IgD-negative memory B cell (primary cell): ENCODE results near the gene MYH9. TPM values are rescaled to one million over a fixed set of nuclear protein-coding genes. Genes with fewer than 3 reads are reported as not detected.

Experiments
- H3K27ac Mint-ChIP-seq, 3 donors: one replicate each; pipeline ENCODE4 v1.8.0; 2020 to 2022; ENCODE audit warnings: mild to moderate bottlenecking in 3 of 3, mixed read lengths in 3 of 3, moderate library complexity in 1 of 3
- H3K27me3 Mint-ChIP-seq: one replicate; pipeline ENCODE4 v1.8.0; 2021; ENCODE audit warnings: mixed read lengths
- H3K36me3 Mint-ChIP-seq: one replicate; pipeline ENCODE4 v1.8.0; 2020; ENCODE audit warnings: mild to moderate bottlenecking, mixed read lengths
- H3K4me1 Mint-ChIP-seq, 3 donors: one replicate each; pipeline ENCODE4 v1.8.0; 2020 to 2022; ENCODE audit warnings: mixed read lengths in 3 of 3, mild to moderate bottlenecking in 1 of 3
- H3K4me3 Mint-ChIP-seq, 4 donors: one replicate each; pipeline ENCODE4 v1.8.0; 2020 to 2022; ENCODE audit warnings: mild to moderate bottlenecking in 4 of 4, mixed read lengths in 4 of 4, moderate library complexity in 3 of 4
- H3K9me3 Mint-ChIP-seq, 3 donors: one replicate each; pipeline ENCODE4 v1.8.0; 2020 to 2021; ENCODE audit warnings: mixed read lengths in 3 of 3, mild to moderate bottlenecking in 1 of 3
- polyA plus RNA-seq: library from polyadenylated mRNA; unstranded; fragments of 300-500 nt; fragmentation: Illumina TruSeq; gene quantifications from one replicate; pipeline ENCODE4 v1.2.3, GENCODE V29; 2021

The MYH9 gene
- polyA plus RNA-seq, 1 donor from 2014 or later: 231 TPM

DNA sequence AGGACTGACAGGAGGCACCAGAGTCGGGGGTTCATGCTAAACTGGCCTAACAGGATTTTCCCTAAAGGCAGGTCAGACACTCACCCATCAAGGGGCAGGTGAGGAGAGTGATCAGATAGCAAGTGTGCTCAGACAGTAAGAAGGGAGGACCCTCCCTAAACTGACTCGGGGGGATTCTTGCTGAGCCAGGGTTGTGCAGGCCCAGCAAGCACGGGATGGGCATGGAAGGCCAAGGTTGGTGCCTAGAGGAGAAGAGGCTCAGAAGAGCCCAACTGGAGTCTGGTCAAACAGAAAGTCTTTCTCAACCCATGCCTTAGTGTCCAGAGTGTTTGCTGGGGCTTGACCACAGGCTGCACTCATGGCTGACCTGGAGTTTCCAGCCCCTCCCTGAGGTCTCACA lies 141.0 kb downstream of the MYH9 start:
- H3K4me3 Mint-ChIP-seq: no peak overlapping the region
- peaks cover 0 to 8% (median 6%) of the 10 kb centered on the region in 3 donors for H3K4me1 Mint-ChIP-seq
- peaks cover 2% of the 10 kb centered on the region for H3K27me3 Mint-ChIP-seq
- no peaks in the 10 kb centered on the region for H3K36me3 Mint-ChIP-seq
- peaks cover 0 to 16% (median 2%) of the 10 kb centered on the region in 3 donors for H3K9me3 Mint-ChIP-seq
- no peak overlapping the region for H3K27ac Mint-ChIP-seq

DNA sequence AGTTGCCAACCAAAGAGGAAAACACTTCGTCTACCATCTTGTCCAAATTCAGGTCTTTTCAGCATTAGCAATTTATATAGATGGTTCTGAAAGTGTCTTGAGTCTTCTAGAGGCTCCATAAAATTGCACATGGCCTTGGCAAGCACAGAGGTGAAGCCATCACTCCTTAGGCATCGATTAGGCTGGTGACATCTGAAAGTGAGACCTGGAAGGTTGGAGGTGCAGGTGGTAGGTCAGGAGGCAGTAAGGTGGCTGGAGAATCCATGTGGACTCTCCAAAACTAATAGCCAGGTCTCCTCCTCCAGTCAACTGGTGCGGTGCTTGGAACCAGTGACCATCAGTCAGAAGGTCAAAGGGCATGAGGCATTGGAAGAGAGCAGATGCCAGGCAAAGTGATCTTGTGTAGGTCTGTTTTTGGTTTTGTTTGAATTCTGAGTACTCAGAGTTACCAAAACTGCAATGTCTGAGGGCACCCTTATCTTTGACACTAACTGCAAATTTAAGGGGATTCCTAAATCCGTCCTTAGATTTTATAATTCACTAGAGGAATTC lies 141.9 kb downstream of the MYH9 start:
- Mint-ChIP-seq H3K4me3 (no peak overlapping the region), H3K9me3 (peaks cover 0 to 16% (median 2%) of the 10 kb centered on the region in 3 donors), H3K4me1 (peaks cover 0 to 8% (median 3%) of the 10 kb centered on the region in 3 donors), H3K27ac (no peak overlapping the region), H3K36me3 (no peaks in the 10 kb centered on the region), H3K27me3 (peaks cover 2% of the 10 kb centered on the region)

DNA sequence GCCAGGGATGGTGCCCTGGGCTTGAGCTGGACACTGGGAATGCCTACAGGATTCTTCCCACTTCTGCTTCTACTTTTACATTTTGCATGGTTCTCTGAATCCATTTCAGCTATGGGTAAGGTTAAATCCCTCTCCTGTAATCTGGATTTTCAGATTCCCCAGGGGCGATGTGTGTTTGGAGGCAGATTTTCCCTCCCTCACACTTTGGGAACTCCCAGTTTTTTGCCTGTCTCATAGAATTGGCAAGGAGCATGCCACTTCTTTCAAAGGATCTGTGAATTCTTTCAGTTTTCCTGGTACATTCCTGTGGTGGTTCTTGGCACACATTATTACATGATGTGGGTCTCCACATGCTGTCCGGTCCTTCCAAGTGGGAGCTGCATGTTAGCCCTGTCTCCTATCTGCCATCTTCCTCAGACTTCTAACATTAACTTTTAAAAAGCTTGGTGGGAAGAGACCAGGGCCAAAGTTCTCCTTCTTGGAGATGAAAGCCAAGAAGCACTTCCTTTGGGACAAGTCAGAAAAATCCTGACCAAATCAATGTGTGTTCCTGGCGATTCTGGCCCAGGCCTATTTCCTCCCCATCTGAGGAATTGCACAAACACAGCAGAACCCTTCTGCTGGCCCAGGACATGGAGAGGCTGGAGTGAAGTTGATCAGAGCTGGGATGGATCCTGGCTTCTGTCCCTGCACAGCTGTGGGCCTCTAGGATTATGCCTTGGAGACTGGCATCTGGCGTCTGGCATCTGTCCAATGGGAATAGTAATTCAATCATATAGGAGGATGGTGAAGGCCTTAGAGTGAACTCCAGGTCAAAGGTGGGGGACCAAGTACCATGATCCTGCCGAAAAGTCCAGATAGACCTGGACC lies 143.0 kb downstream of the MYH9 start:
- Mint-ChIP-seq H3K27ac (peak overlapping the region in 2 of 3 donors; percentile 47 to 53), H3K9me3 (peaks cover 0 to 16% (median 2%) of the 10 kb centered on the region in 3 donors), H3K27me3 (peaks cover 2% of the 10 kb centered on the region), H3K4me3 (peak overlapping the region in 1 of 4 donors; percentile 19), H3K36me3 (no peaks in the 10 kb centered on the region), H3K4me1 (peaks cover 0 to 4% (median 2%) of the 10 kb centered on the region in 3 donors)

DNA sequence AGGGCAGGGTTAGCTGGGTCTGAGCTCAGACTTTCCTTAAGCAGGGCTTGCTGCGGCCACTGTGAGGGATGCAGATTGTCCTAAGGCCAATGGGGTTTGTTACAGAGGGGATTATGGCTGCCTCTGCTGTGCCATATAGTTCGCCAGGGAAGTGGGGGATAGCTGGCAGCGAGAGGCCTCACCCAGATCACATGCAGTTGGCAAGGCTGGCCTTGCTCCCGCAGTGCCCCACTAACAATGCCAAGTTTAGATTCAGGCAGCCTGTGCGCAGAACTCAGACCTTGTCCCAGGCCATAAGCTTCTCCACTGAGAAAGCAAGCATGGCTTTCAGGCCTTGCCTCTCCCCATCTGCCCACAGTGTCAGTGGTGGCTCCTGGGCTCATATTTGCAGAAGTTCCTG lies 143.8 kb downstream of the MYH9 start:
- Mint-ChIP-seq H3K27ac (no peak overlapping the region), H3K27me3 (peaks cover 2% of the 10 kb centered on the region), H3K9me3 (peaks cover 0 to 13% (median 2%) of the 10 kb centered on the region in 3 donors), H3K4me1 (peaks cover 7 to 11% (median 10%) of the 10 kb centered on the region in 3 donors), H3K36me3 (no peaks in the 10 kb centered on the region), H3K4me3 (no peak overlapping the region)

DNA sequence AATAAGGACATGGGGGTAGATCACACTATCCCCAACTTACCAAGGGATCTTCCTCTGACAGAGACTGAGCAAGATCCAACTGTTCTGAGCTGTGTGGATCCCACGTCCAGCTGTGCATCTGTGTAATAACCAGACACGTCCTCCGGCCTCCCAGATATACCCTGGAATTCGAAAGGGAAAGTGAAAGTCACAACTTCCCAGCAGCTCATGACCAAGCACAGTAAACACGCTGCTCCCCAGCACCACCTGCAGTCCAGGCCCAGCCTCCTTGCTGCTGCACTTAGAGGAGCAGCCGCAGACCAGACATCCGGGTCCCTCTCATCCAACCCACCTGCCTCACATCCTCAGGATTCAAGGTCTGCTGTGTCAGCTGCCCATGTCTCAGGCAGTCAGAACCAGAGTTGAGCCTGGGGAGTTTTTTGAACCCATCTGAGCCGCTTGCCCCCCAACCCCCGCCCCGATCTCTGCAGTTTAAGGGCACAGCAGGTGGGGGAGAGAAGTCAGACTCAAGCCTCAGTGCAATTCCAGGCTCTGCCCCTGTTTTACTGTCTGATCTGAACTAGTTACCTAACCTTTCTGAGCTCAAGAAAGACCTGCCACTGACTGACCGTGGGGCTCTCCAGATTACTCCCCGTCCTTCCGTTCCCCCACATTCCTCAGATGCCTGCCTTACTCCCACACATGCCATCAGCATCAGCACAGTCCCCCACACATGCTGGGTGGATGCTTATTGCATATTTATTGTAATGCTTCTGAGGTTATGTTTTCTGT lies 148.2 kb downstream of the MYH9 start, which contains the start of gene APOL2:
APOL2 (minus strand) TSS at position 127 of the 771 bp plus-strand sequence. CDS start 6,365 bp downstream, outside the sequence.
- Mint-ChIP-seq H3K4me1 (peaks cover 25 to 35% (median 35%) of the 10 kb centered on the region in 3 donors), H3K27me3 (no peaks in the 10 kb centered on the region), H3K9me3 (peaks cover 0 to 2% (median 0%) of the 10 kb centered on the region in 3 donors), H3K36me3 (peaks cover 12% of the 10 kb centered on the region), H3K4me3 (peak within 1 kb of the TSS; percentile 92 to 99 (median 98)), H3K27ac (peak within 1 kb of the TSS; percentile 78 to 99 (median 97))

DNA sequence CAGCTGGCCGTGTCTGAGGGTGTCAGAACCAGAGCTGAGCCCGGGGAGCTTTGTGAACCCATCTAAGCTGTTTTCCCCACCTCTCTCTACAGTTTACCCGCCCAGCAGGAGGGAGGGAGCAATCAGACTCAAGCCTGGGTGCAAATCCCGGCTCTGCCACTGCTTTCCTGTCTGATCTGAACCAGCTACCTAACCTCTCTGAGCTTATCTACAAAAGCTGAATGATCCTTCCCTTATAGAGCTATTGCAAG lies 148.7 kb downstream of the MYH9 start:
- Mint-ChIP-seq H3K27ac (peak overlapping the region; percentile 78 to 99 (median 97)), H3K27me3 (no peaks in the 10 kb centered on the region), H3K9me3 (peaks cover 0 to 2% (median 0%) of the 10 kb centered on the region in 3 donors), H3K4me3 (peak overlapping the region; percentile 92 to 99 (median 98)), H3K4me1 (peaks cover 30 to 37% (median 35%) of the 10 kb centered on the region in 3 donors), H3K36me3 (peaks cover 12% of the 10 kb centered on the region)

DNA sequence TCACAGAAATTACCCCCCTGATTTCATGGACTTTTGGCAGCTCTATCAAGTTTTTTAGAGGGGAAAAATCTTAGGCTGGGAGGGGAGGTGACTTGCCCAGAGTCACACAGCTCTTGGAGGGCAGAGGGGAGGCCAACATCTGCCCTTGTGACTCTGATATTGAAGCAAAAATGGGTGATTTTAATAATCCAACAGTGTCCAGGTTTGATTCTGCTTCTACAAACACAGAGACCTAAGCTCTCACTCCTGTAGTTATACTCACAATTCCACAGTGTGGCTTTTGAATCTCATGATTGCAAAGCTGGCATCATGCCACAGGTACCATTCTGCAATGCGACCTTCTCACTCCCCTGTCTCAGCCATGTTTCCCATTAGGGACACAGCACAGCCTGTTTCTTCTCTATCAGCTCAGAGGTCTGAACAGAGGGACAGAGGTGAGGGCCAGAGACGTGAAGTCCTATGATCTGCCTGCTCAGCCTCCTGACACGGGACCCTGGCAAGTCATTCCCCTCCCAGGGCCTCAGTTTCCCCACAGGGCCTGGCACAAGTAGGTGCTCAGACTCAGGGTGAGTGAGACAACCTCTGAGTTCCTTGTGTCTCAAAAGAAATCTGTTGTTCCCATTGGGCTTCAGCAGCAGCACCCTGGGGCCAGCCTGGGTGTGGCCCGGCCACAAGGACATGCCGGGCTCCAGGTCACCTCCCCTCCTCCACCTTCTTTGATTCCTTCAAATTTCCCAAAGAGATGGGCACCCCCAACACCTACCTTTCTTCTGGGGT lies 149.2 kb downstream of the MYH9 start:
- Mint-ChIP-seq H3K27me3 (no peaks in the 10 kb centered on the region), H3K27ac (peak overlapping the region; percentile 78 to 99 (median 97)), H3K4me3 (peak overlapping the region; percentile 92 to 99 (median 98)), H3K9me3 (peaks cover 0 to 2% (median 0%) of the 10 kb centered on the region in 3 donors), H3K4me1 (peaks cover 36 to 41% (median 38%) of the 10 kb centered on the region in 3 donors), H3K36me3 (peaks cover 12% of the 10 kb centered on the region)

DNA sequence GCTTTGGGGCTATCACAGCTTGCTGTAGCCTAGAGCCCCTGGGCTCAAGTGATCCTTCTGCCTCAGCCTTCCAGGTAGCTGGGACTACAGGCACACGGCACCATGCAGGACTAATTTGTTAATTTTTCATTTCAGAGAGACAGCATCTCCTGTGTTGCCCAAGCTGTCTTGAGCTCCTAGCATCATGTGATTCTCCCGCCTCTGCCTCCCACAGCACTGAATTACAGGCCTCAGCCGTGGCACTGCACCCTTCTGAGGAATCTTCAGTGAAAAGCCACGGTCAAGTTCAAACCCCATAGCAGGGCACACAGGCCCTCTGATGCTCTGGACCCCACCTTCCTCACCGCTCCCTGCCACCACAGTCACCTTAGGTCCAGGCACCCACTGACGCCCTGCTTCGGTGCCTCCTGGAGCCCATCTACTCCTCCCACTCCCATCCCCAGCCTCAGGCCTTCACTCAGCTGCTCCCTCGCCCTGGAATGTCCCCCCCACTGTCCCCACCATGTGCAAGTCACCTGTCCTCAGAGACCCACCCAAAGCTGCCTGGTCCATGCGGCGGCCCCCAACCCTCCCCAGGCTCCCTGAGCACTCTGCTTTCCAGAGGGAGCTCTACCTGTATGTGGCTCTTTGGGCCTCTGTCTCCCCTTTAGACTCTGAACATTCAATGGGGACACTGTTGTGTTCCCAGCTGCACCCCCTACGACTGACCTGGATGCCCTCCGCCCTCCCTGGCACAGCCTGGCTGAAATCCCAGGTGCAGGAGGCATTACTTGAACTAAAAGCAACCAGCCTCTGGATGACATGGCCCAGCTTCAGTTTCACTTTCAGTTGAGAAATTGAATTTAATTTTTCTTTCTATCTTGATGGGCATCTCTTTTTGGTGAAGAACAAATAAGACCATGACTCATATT lies 150.1 kb downstream of the MYH9 start:
- H3K9me3 Mint-ChIP-seq: peaks cover 0 to 2% (median 0%) of the 10 kb centered on the region in 3 donors
- peaks cover 44 to 49% (median 45%) of the 10 kb centered on the region in 3 donors for H3K4me1 Mint-ChIP-seq
- H3K27me3 Mint-ChIP-seq: no peaks in the 10 kb centered on the region
- peak overlapping the region; percentile 78 to 99 (median 97) for H3K27ac Mint-ChIP-seq
- H3K4me3 Mint-ChIP-seq: peak overlapping the region; percentile 92 to 99 (median 98)
- peaks cover 12% of the 10 kb centered on the region for H3K36me3 Mint-ChIP-seq

DNA sequence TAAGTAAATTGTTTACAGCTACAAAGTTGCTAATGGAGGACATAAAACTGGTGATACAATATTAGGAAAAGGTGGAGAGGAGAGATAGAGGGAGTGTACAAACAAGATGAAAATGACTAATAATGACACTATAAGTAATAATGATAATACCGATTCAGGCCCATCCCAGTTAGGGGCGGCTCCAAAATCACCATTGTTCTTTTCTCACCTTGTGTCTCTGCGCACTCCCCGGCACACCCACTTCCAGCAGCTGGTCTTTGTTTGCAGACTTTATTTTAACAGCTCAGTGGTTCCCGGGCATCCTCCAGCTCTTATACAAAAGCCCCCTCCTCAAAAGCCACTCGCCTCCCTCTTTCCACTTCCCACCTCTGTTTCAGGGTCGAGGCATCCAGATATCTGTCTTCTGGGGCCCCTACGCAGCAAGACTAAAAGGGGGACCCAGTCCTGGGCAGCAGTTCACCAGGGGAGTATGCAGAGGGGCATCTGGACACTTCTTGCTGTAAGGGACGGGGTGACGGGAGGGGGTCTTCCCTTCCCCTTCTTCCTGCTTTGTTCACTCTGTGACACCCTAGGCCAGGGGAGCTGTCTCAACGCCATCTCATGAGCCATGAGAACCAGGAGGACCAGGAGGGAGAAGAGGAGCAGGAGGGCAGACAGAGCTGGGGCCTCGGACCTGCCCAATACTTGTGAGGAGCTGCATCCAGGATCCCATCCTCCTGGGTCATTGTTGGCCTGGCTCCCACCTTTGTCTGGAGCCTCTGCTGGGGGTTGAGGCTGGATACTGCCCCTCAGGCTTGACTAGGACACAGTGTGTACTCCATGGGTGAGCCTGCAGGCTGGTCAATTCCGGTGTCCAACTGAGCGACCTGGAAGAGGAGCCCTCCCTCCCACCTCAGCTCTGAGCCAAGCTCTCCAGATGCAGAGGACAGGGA lies 151.1 kb downstream of the MYH9 start:
- H3K4me3 Mint-ChIP-seq: peak overlapping the region in 1 of 4 donors; percentile 85
- peaks cover 49 to 52% (median 51%) of the 10 kb centered on the region in 3 donors for H3K4me1 Mint-ChIP-seq
- no peaks in the 10 kb centered on the region for H3K9me3 Mint-ChIP-seq
- H3K27ac Mint-ChIP-seq: no peak overlapping the region
- H3K27me3 Mint-ChIP-seq: no peaks in the 10 kb centered on the region
- peaks cover 14% of the 10 kb centered on the region for H3K36me3 Mint-ChIP-seq

DNA sequence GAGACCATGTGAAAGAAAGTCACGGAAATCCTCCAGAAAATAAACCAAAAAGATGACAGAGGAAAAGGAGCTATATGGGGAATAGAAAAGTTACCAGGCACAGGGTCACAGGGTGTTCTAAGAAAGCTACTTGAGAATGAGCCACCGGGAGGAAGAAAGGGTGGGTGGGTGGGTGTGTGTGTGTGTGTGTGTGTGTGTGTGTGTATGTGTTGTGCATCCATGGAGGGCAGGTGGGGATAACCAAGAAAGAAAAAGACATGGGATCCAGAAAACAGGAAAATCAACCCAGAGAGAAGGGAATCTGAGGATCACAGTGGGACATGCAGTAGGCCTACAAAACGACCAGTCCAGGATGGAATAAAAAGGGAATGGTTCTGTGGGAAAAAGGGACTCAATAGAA lies 152.2 kb downstream of the MYH9 start:
- H3K27me3 Mint-ChIP-seq: no peaks in the 10 kb centered on the region

DNA sequence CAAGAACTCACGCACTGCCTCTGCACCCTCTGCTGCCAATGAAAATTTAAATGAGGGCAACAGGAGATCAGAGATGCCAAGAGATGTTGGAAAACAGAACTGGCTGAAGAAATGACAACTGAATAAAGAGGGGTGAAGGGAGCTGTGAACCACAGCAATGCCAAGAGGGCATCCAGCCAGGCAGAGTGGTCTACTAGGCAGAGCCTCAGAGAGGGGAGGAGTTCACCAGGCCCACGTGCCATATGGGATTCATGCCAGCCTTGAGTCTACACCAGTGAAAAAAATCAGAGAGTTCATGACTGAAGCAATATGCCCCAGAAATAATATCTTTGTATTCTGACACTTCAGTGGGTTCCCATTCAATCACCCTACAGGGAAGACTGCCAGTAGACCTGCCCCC lies 152.8 kb downstream of the MYH9 start:
- H3K36me3 Mint-ChIP-seq: peaks cover 14% of the 10 kb centered on the region
- peak overlapping the region in 3 of 4 donors; percentile 34 to 85 (median 67) for H3K4me3 Mint-ChIP-seq
- no peak overlapping the region for H3K27ac Mint-ChIP-seq

More for the DNA sequence above, 152.2 kb downstream of the MYH9 start:
- peak overlapping the region in 1 of 3 donors; percentile 8 for H3K27ac Mint-ChIP-seq
- H3K9me3 Mint-ChIP-seq: no peaks in the 10 kb centered on the region
- H3K4me3 Mint-ChIP-seq: peak overlapping the region in 3 of 4 donors; percentile 35 to 85 (median 45)
- H3K36me3 Mint-ChIP-seq: peaks cover 14% of the 10 kb centered on the region
- H3K4me1 Mint-ChIP-seq: peaks cover 49 to 52% (median 51%) of the 10 kb centered on the region in 3 donors

DNA sequence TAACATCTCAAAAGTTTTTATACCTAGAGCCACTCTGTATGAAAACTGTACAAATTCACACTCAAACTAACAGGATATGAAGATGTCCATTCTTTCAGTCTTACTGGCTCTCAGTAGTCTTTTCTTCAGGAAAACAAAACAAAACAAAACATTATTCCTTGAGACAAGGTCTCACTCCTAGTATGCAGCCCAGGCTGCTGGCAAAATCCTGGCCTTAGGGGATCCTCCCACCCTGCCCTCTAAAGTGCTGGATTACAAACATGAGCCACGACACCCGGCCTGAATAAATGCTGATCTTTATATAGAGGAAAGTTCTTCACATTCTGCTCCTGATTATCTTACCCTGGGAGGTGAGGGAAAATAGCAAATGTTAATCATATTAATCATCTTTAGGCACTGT lies 153.6 kb downstream of the MYH9 start:
- Mint-ChIP-seq H3K4me3 (peak overlapping the region in 1 of 4 donors; percentile 15), H3K27ac (peak overlapping the region in 2 of 3 donors; percentile 53 to 85), H3K4me1 (peaks cover 42 to 47% (median 44%) of the 10 kb centered on the region in 3 donors), H3K27me3 (no peaks in the 10 kb centered on the region), H3K36me3 (peaks cover 14% of the 10 kb centered on the region), H3K9me3 (no peaks in the 10 kb centered on the region)

More for the DNA sequence above, 152.8 kb downstream of the MYH9 start:
- Mint-ChIP-seq H3K27me3 (no peaks in the 10 kb centered on the region), H3K9me3 (no peaks in the 10 kb centered on the region), H3K4me1 (peaks cover 49 to 51% (median 50%) of the 10 kb centered on the region in 3 donors)
